Measurements from ENCODE around the gene KDR.

The KDR gene

GRCh38 chr4:55125087-55125721, at the start of gene KDR:
Gene KDR, minus strand, starts transcription at chr4:55125595. Its CDS starts 302 bp downstream, at chr4:55125293.
- no peak for DNase-seq

- DNase-seq, result no peak
Measured at GRCh38 chr4:55173580-55173979, 48.2 kb upstream of the KDR start.

- no peak for DNase-seq
Measured at GRCh38 chr4:55172694-55173287, 47.4 kb upstream of the KDR start.

DNA sequence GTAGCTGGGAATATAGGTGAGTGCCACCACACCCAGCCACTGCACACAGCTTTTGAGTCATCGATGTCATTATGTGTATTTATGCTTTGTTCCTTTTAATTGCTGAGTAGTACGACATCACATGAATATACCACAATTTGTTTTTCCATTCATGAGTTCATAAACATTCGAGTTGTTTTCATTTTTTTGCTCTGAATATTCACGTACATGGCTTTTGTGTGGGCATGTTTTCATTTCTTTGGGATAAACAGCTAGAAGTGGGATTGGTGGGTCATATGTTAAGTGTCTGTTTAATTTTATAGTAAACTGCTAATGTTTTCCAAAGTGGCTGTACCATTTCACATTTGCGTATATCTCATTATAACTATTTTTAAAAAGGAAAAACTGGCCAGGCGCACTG, 45.1 kb upstream of the KDR start:
- DNase-seq, result no peak

GRCh38 chr4:55169352-55169961, 44.1 kb upstream of the KDR start:
- no peak for DNase-seq

DNA sequence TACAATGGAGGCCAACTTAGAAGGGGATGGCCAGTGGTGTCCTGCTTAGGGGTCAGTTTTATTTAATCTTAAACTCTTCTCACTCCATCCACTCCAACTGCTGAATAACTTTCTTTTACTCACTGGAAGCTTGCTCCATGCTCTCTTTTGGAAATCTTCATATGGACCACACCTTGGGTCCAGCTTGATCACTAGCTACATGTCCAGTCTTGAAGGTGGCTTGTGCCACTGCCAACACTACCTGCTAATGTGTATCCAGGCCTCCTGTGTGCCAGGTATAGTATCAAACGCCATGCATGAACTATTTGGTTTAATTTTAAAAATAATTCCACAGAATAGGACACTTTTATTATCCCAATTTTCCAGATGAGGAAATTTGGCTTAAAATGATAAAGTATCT, 37.0 kb upstream of the KDR start:
- DNase-seq, result no peak

- no peak for DNase-seq
Measured at GRCh38 chr4:55161739-55162138, 36.3 kb upstream of the KDR start.

DNA sequence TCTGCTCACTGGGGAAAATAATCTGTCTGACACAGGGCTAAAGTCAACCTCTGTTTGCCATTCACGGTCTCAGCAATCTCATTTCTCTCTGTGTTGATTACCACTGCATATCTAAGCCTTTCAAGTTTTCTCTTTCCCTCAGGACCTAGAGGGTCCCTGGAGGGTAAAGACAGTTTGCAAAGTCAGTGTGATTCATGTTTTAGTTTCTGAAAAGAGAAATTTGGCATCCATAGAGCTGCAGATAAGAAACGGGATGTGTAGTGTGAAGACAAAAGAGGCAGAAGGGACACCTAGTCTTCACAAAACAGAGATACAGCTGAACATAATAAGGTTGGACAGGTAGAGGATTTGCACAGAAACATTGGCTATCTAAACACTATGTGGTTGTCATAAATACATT, 34.5 kb upstream of the KDR start:
- DNase-seq, result no peak

- no peak for DNase-seq
Measured at GRCh38 chr4:55158957-55159356, 33.6 kb upstream of the KDR start.

DNA sequence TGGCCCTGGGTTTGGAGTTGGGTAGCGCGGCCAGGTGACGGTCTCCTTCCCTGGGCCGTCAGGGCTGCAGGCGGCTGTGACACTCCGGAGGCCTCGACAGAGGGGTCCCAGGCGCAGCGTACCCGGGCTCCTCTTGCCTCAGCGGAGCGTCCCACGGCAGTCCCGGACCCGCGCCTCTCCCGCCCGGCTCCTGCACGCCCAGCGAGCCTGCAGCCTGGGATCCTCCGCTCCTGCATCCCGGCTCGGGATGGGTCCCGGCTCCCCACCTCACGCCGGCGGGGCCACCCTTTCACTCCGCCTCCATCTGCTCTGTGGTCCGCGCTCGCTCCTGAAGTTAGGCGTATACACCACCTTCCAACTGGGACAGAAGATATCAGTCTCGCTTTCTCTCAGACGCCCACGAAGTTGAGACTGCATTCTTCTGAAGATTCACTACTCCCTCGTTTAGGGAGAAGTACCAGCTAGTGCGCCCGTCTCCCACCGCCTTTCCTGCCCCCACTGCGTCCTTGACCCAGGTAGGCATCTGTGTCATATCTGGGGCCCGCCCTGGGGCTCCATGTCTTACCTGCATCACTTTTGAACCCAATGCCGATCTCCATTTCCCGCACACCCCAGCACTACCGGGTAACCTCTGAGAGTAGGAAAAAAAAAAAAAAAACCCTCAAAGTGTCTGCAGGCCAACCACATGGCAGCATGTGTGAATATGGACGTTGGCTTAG, 32.3 kb upstream of the KDR start:
- no peak for DNase-seq

DNA sequence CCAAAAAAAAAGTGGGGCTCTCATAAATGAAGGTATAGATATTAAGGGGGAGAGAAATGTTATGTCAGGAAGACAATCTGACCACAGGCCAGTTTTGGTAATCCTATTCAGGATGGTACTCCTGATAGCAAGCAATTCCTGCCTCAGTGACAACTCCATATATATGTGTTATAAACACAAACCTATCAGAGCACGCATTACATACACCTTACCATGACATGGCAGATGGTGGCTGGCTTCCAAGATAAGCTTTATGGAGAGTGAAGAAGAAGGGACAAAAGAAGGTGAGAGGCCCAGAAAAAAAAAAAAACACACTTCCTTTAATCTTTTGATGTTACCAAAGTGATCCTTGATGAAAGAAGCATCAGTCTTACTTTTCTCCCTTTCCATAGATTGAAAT, 29.5 kb upstream of the KDR start:
- no peak for DNase-seq

GRCh38 chr4:55154290-55154880, 29.0 kb upstream of the KDR start:
- no peak for DNase-seq

- no peak for DNase-seq
Measured at GRCh38 chr4:55143858-55144257, 18.5 kb upstream of the KDR start.

- no peak for DNase-seq
Measured at GRCh38 chr4:55138367-55138766, 13.0 kb upstream of the KDR start.

DNA sequence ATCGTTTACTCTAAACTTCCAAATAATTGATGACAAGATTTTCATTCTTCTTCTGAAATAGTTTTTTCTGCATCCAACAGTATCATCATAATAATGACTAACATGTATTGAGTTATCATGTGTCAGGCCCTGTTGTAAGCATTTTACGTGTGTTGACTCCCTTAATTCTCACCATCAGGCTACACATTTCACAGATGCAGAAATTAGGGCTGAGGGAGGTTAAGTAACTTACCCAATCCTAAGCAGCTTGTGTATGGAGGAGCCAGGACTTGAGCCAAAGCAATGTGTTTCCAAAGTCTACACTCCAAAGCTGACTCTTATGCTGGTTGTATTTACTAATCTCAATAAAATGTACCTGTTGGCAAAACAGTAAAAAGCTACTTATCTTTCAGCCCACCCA, 11.2 kb upstream of the KDR start:
- DNase-seq, result no peak

DNA sequence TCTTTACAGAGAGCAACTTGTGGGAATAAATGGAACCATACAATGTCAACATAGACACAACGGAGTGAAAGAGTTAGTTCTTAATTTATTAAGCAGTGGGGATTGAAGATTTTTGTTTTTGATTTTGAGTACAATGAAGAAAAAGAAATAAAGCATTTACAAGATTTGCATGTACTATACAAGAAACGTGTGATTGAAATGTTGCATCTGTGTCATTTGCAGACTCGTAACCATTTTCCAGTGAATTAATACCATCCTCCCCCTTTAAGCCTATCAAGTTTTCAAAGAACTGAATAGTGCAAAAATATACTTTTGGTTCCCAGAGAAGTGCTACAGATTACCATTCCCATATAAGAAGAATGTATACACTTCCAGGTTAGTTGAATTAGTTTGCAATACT, 8.6 kb upstream of the KDR start:
- DNase-seq, result no peak

- DNase-seq, result no peak
Measured at GRCh38 chr4:55132775-55133174, 7.4 kb upstream of the KDR start.

- no peak for DNase-seq
Measured at GRCh38 chr4:55127521-55127920, 2.1 kb upstream of the KDR start.

GRCh38 chr4:55127053-55127452, 1.7 kb upstream of the KDR start:
- no peak for DNase-seq

- no peak for DNase-seq
Measured at GRCh38 chr4:55125763-55126541, 557 bp upstream of the KDR start.

- DNase-seq, result no peak
Measured at GRCh38 chr4:55124322-55125076, 896 bp downstream of the KDR start.

DNA sequence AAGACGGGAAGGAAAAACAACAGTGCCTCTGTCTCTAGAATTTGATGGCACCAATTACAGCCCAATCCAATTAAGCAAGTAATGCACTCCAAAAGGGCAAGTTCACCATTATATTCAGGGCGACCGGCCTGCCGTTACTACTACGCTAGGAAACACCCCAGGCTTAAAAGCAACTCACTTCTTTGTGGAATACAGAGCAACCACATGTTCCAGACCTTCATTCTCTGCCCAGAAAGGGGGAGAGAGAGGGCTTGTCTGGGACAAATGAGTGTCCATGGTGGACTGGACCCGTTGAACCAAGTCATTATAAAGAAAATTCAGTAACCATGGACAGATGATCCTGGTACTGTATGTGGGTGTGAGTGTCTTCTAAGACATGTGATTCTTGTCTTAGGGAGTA, 1.6 kb downstream of the KDR start:
- no peak for DNase-seq
